IMR-90 (cell line): ENCODE results near the gene ZNF358. TPM values are rescaled to one million over a fixed set of nuclear protein-coding genes. Genes with fewer than 3 reads are reported as not detected.

ENCODE experiments used
- ATAC-seq: fragments of 200-7000 bp; cut with Tn5 transposase; 2 replicates; pipeline ENCODE4 v1.9.1; 2020; ENCODE audit warnings: low read depth, mild to moderate bottlenecking, moderate library complexity
- BruUV-seq: library from RNA; stranded (reverse); fragments of 400-500 nt; replicated peaks from 2 replicates; lab custom pipeline; 2021; lab: Mats Ljungman, UMichigan
- CTCF ChIA-PET: fragments of 300-600 bp; formaldehyde crosslinking; extraction: SDS; loops from one replicate; lab custom pipeline; 2021; ENCODE audit warnings: antibody characterized with exemption; lab: Yijun Ruan, JAX
- POLR2A ChIA-PET: fragments of 300-600 bp; sonication (Branson Sonifier 250); formaldehyde crosslinking; loops from one replicate; lab custom pipeline; 2022; ENCODE audit warnings: antibody characterized with exemption; ENCODE audit not compliant: unreplicated experiment; lab: Charles Lee
- DNase-seq: peaks from one replicate; pipeline ENCODE4 v3.0.0; 2013
- H2AFZ ChIP-seq: replicated peaks from 2 replicates; pipeline ENCODE3; 2013; ENCODE audit warnings: low read length, mild to moderate bottlenecking; ENCODE audit not compliant: poor library complexity
- H2AK5ac ChIP-seq: 2 replicates; pipeline ENCODE4 v1.6.1; 2013; ENCODE audit warnings: low read depth, low read length, inconsistent platforms
- H2AK9ac ChIP-seq: replicated peaks from 2 replicates; pipeline ENCODE3; 2013; ENCODE audit warnings: mild to moderate bottlenecking, low read depth, low read length, moderate library complexity; ENCODE audit not compliant: poor library complexity
- H2BK120ac ChIP-seq: 2 replicates; pipeline ENCODE4 v1.6.1; 2013; ENCODE audit warnings: low read depth, low read length, inconsistent platforms
- H2BK15ac ChIP-seq: 3 replicates; pipeline ENCODE4 v1.6.1; 2013; ENCODE audit warnings: low read depth, low read length, inconsistent platforms
- H2BK20ac ChIP-seq: 2 replicates; pipeline ENCODE4 v1.6.1; 2013; ENCODE audit warnings: low read depth, mild to moderate bottlenecking, inconsistent platforms, low read length, moderate library complexity
- H2BK5ac ChIP-seq: 2 replicates; pipeline ENCODE4 v1.6.1; 2013; ENCODE audit warnings: mild to moderate bottlenecking, low read depth, low read length, inconsistent platforms; ENCODE audit not compliant: poor library complexity, severe bottlenecking
- H3K14ac ChIP-seq: replicated peaks from 2 replicates; pipeline ENCODE4 v1.6.1; 2013; ENCODE audit warnings: low read depth, low read length, inconsistent platforms
- H3K18ac ChIP-seq: 2 replicates; pipeline ENCODE4 v1.6.1; 2013; ENCODE audit warnings: low read depth, low read length, control low read depth
- H3K23ac ChIP-seq: 2 replicates; pipeline ENCODE4 v1.6.1; 2013; ENCODE audit warnings: low read depth, low read length, inconsistent platforms
- H3K27ac ChIP-seq: 2 replicates; pipeline ENCODE4 v1.5.1; 2013; ENCODE audit warnings: mild to moderate bottlenecking, control low read depth, low read length; ENCODE audit not compliant: insufficient read depth
- H3K27me3 ChIP-seq: 2 replicates; pipeline ENCODE4 v1.6.1; 2013; ENCODE audit warnings: low read length; ENCODE audit not compliant: control insufficient read depth, insufficient read depth
- H3K36me3 ChIP-seq: 2 replicates; pipeline ENCODE4 v1.6.1; 2013; ENCODE audit warnings: low read length, mixed read lengths; ENCODE audit not compliant: control insufficient read depth, insufficient read depth
- H3K4ac ChIP-seq: 2 replicates; pipeline ENCODE4 v1.6.1; 2013; ENCODE audit warnings: low read depth, low read length, inconsistent platforms
- H3K4me1 ChIP-seq: 2 replicates; pipeline ENCODE4 v1.6.1; 2013; ENCODE audit warnings: low read length, mixed read lengths; ENCODE audit not compliant: control insufficient read depth, insufficient read depth
- H3K4me2 ChIP-seq: 2 replicates; pipeline ENCODE4 v1.6.1; 2013; ENCODE audit warnings: low read depth, mild to moderate bottlenecking, control low read depth, low read length, moderate library complexity
- H3K4me3 ChIP-seq: 2 replicates; pipeline ENCODE4 v1.5.1; 2013; ENCODE audit warnings: low read depth, mild to moderate bottlenecking, control low read depth, low read length, moderate library complexity; ENCODE audit not compliant: insufficient read depth
- H3K56ac ChIP-seq: 2 replicates; pipeline ENCODE4 v1.6.1; 2013; ENCODE audit warnings: low read length, inconsistent platforms; ENCODE audit not compliant: insufficient read depth; ENCODE audit errors: extremely low read depth
- H3K79me1 ChIP-seq, 2 experiments: 2 replicates each; pipeline ENCODE4 v1.6.1; 2013; ENCODE audit warnings: low read length in 2 of 2, inconsistent platforms in 1 of 2, low read depth in 1 of 2
- H3K9ac ChIP-seq: 2 replicates; pipeline ENCODE4 v1.6.1; 2013; ENCODE audit warnings: low read depth, low read length, control low read depth
- H3K9me1 ChIP-seq: 2 replicates; pipeline ENCODE4 v1.6.1; 2013; ENCODE audit warnings: low read length, inconsistent platforms; ENCODE audit not compliant: insufficient read depth
- H3K9me3 ChIP-seq: 2 replicates; pipeline ENCODE4 v1.6.1; 2013; ENCODE audit warnings: low read length; ENCODE audit not compliant: control insufficient read depth, insufficient read depth
- H4K20me1 ChIP-seq: 2 replicates; pipeline ENCODE4 v1.6.1; 2013; ENCODE audit warnings: low read length, inconsistent platforms; ENCODE audit not compliant: insufficient read depth
- H4K5ac ChIP-seq: 2 replicates; pipeline ENCODE4 v1.6.1; 2013; ENCODE audit warnings: mild to moderate bottlenecking, low read depth, low read length, control low read depth
- H4K8ac ChIP-seq, 2 experiments: 2 replicates each; pipeline ENCODE4 v1.6.1; 2013; ENCODE audit warnings: low read depth in 2 of 2, low read length in 2 of 2, control low read depth in 1 of 2, inconsistent platforms in 1 of 2
- H4K91ac ChIP-seq: 2 replicates; pipeline ENCODE4 v1.6.1; 2013; ENCODE audit warnings: low read depth, low read length, inconsistent platforms; ENCODE audit not compliant: insufficient read depth
- MAFK ChIP-seq: IDR thresholded peaks from 2 replicates; pipeline ENCODE4 v1.6.1; 2012; ENCODE audit warnings: low read depth, low read length, improper control_type of control experiment
- MAZ ChIP-seq: IDR thresholded peaks from 2 replicates; pipeline ENCODE4 v1.6.1; 2012; ENCODE audit warnings: low read depth, mild to moderate bottlenecking, low read length, improper control_type of control experiment, moderate library complexity, borderline replicate concordance
- WGBS, 2 experiments: methylation state at CpG; one replicate each; pipeline versions ENCODE4 v1.1.5 to v1.1.7; 2013; ENCODE audit warnings: missing lambda C conversion rate in 2 of 2; ENCODE audit not compliant: insufficient read length in 1 of 2; ENCODE audit errors: extremely low coverage in 2 of 2; 5-methylcytosine and 5-hydroxymethylcytosine counted together
- dilution Hi-C: fragments of 300-500 bp; cut with HindIII; formaldehyde crosslinking; loops from one replicate; pipeline ENCODE4 v1.14.3; 2018; ENCODE audit warnings: low sequenced_read_pairs; ENCODE audit not compliant: unreplicated experiment
- in situ Hi-C: fragments of 300-500 bp; cut with MboI; formaldehyde crosslinking; loops from 3 replicates; pipeline ENCODE4 v1.14.3; 2019; ENCODE audit warnings: low sequenced_read_pairs, inconsistent platforms, mixed read lengths
- intact Hi-C: fragments of 100-400 bp; cut with micrococcal nuclease; formaldehyde crosslinking; loops from 2 replicates; pipeline ENCODE4 v1.10.0; 2022
- polyA plus RNA-seq, 3 experiments: library from polyadenylated mRNA; depleted of rRNA; stranded (reverse); fragments of >200 nt; gene quantifications; 2 replicates each; pipeline ENCODE4 v1.2.3, GENCODE V29; 2012; ENCODE audit warnings: low replicate concordance in 1 of 3
- total RNA-seq: library from RNA; depleted of rRNA; stranded (reverse); fragments of >200 nt; gene quantifications from 2 replicates; pipeline ENCODE4 v1.2.3, GENCODE V29; 2012
- TF ChIP-seq, protein P1 (sequence below): conservative IDR thresholded peaks from 2 replicates; pipeline ENCODE4 v1.5.1; 2012; ENCODE audit warnings: mild to moderate bottlenecking, low read depth, low read length, improper control_type of control experiment

Gene ZNF358
- total and polyA plus RNA-seq, 2 of the 4 experiments (the other 2 are of a cell fraction), result 5.4 to 30.7 TPM

DNA sequence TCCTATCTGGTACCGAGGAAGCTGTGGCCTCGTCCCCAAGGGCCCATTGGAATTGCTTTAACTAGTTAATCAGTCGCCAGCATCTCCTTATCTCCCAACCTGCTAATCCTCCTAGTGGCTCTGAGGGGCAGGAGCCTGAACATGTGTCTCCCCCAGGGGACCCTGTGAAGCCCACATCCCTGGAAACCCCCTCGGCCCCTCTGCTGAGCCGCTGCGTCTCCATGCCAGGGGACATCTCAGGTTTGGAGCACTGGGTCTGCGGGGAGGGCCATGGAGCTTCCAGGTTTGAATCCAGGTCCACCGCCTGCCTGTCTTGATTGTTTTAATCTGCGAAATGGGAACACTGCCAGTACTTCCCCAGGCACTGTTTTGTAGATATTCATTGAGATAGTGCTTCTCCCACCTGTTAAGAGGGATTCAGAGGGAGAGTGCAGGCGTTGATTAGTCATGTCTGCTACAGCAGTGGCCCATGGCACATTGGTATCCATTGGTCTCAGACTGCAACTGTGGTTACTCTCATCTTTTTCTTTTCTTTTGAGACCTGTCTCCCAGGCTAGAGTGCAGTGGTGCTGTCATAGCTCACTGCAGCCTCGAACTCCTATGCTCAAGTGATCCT, 26.0 kb downstream of the ZNF358 start:
- H4K8ac ChIP-seq, result no peak overlapping the region
- no peak overlapping the region for H4K91ac ChIP-seq
- H2BK20ac ChIP-seq, result no peak overlapping the region
- H2AK9ac ChIP-seq, result no peak overlapping the region
- no peaks in the 10 kb centered on the region for H3K9me3 ChIP-seq
- H4K20me1 ChIP-seq, result no peaks in the 10 kb centered on the region
- H3K9ac ChIP-seq, result no peak overlapping the region
- intact Hi-C loops, result no loop called here
- no peaks in the 10 kb centered on the region for H3K4me1 ChIP-seq
- BruUV-seq, result no TSS peak
- H3K27ac ChIP-seq, result no peak overlapping the region
- dilution Hi-C loops, result no loop called here
- H3K36me3 ChIP-seq, result peaks cover 38% of the 10 kb centered on the region
- ChIA-PET CTCF (no interaction called here), POLR2A (no interaction called here)
- TF ChIP-seq, protein P1, sequence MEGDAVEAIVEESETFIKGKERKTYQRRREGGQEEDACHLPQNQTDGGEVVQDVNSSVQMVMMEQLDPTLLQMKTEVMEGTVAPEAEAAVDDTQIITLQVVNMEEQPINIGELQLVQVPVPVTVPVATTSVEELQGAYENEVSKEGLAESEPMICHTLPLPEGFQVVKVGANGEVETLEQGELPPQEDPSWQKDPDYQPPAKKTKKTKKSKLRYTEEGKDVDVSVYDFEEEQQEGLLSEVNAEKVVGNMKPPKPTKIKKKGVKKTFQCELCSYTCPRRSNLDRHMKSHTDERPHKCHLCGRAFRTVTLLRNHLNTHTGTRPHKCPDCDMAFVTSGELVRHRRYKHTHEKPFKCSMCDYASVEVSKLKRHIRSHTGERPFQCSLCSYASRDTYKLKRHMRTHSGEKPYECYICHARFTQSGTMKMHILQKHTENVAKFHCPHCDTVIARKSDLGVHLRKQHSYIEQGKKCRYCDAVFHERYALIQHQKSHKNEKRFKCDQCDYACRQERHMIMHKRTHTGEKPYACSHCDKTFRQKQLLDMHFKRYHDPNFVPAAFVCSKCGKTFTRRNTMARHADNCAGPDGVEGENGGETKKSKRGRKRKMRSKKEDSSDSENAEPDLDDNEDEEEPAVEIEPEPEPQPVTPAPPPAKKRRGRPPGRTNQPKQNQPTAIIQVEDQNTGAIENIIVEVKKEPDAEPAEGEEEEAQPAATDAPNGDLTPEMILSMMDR, result no peak
- TF ChIP-seq MAFK (no peak), MAZ (no peak)
- no peak overlapping the region for H2AK5ac ChIP-seq
- no peak overlapping the region for H2BK5ac ChIP-seq
- H2AFZ ChIP-seq, result no peak overlapping the region
- ATAC-seq, result no peak; the same call in 1 of the 2 replicates
- H3K9me1 ChIP-seq, result no peaks in the 10 kb centered on the region
- WGBS, 2 experiments, result 100% methylated on average over 2 of the region's 11 CpGs; no CpG with 5 or more reads in 1 of the 2 experiments
- no peak overlapping the region for H3K18ac ChIP-seq
- in situ Hi-C loops, result no loop called here
- H2BK15ac ChIP-seq, result no peak overlapping the region
- no peak overlapping the region for H3K4ac ChIP-seq
- no peak overlapping the region for H3K23ac ChIP-seq
- DNase-seq, result no peak
- no peak overlapping the region for H3K56ac ChIP-seq
- H3K14ac ChIP-seq, result no peak overlapping the region
- no peaks in the 10 kb centered on the region for H3K27me3 ChIP-seq
- no peak overlapping the region for H2BK120ac ChIP-seq
- no peak overlapping the region for H4K5ac ChIP-seq
- no peak overlapping the region for H3K4me2 ChIP-seq
- H3K79me1 ChIP-seq, result 0 out of 4 replicates have a peak, but pooled peaks cover 0 to 3% of the 10 kb centered on the region in 2 experiments
- no peak overlapping the region for H3K4me3 ChIP-seq
